Erythroblast (primary cell): ENCODE data around the gene ZNF467.

ENCODE experiments used
- GATA1 ChIP-seq: IDR thresholded peaks from 2 replicates; pipeline ENCODE4 v1.6.1; 2011; ENCODE audit warnings: low read depth, mild to moderate bottlenecking, control low read depth, low read length, moderate library complexity
- POLR2A ChIP-seq: IDR thresholded peaks from 2 replicates; pipeline ENCODE4 v1.6.1; 2011; ENCODE audit warnings: mild to moderate bottlenecking, low read length

GRCh38 chr7:149811831-149812490 lies 38.6 kb upstream of the ZNF467 start:
- TF ChIP-seq POLR2A: no peak
- TF ChIP-seq GATA1: no peak
